Caco-2 (cell line): Measurements from ENCODE around the gene GABRE. TPM values are rescaled to one million over a fixed set of nuclear protein-coding genes. Genes with fewer than 3 reads are reported as not detected.

Experiments
- BruUV-seq: library from RNA; stranded (reverse); fragments of 400-500 nt; replicated peaks from 2 replicates; lab custom pipeline; 2021; lab: Mats Ljungman, UMichigan
- CTCF ChIA-PET: fragments of 300-600 bp; sonication (Branson Sonifier 250); formaldehyde crosslinking; loops from one replicate; lab custom pipeline; 2022; ENCODE audit warnings: antibody characterized with exemption; lab: Charles Lee
- POLR2A ChIA-PET: fragments of 300-600 bp; sonication (Branson Sonifier 250); formaldehyde crosslinking; loops from one replicate; lab custom pipeline; 2022; ENCODE audit warnings: antibody characterized with exemption; lab: Charles Lee
- DNase-seq, 2 experiments: peaks; one replicate each; pipeline versions ENCODE4 v3.0.0 to v3.0.0-alpha.2; 2020 to 2022
- H3K27me3 ChIP-seq: replicated peaks from 2 replicates; pipeline ENCODE4 v1.6.0; 2011; ENCODE audit warnings: low read length; ENCODE audit not compliant: control insufficient read depth, insufficient read depth
- H3K36me3 ChIP-seq: 2 replicates; pipeline ENCODE4 v1.5.1; 2011; ENCODE audit warnings: low read length; ENCODE audit not compliant: control insufficient read depth, insufficient read depth
- H3K4me1 ChIP-seq: fragments of 250-450 bp; sonication (Bioruptor Pico); 2 replicates; pipeline ENCODE4 v1.5.1; 2020; ENCODE audit warnings: mild to moderate bottlenecking
- H3K4me3 ChIP-seq: 2 replicates; pipeline ENCODE4 v1.5.1; 2011; ENCODE audit warnings: low read depth, mild to moderate bottlenecking, control low read depth, low read length
- H3K9me3 ChIP-seq: fragments of 250-450 bp; sonication (Bioruptor Pico); 2 replicates; pipeline ENCODE4 v1.5.1; 2020; ENCODE audit warnings: mild to moderate bottlenecking, moderate library complexity
- H3K27ac Mint-ChIP-seq: one replicate; pipeline ENCODE4 v1.8.0; 2022; ENCODE audit warnings: mixed read lengths; ENCODE audit not compliant: unreplicated experiment
- H3K27me3 Mint-ChIP-seq: one replicate; pipeline ENCODE4 v1.8.0; 2022; ENCODE audit warnings: mixed read lengths; ENCODE audit not compliant: insufficient read depth, unreplicated experiment
- H3K36me3 Mint-ChIP-seq: one replicate; pipeline ENCODE4 v1.8.0; 2022; ENCODE audit warnings: mild to moderate bottlenecking, mixed read lengths; ENCODE audit not compliant: insufficient read depth, unreplicated experiment
- H3K4me1 Mint-ChIP-seq: one replicate; pipeline ENCODE4 v1.8.0; 2022; ENCODE audit warnings: low read depth, mixed read lengths; ENCODE audit not compliant: unreplicated experiment
- H3K4me3 Mint-ChIP-seq: one replicate; pipeline ENCODE4 v1.8.0; 2022; ENCODE audit warnings: mild to moderate bottlenecking, moderate library complexity, mixed read lengths; ENCODE audit not compliant: unreplicated experiment
- H3K9me3 Mint-ChIP-seq: one replicate; pipeline ENCODE4 v1.8.0; 2022; ENCODE audit warnings: mixed read lengths; ENCODE audit not compliant: unreplicated experiment
- CTCF ChIP-seq, 2 experiments: fragments of 200-600 bp in 1 of 2; IDR thresholded peaks; 1 replicate in 1 of 2; 2 replicates in 1 of 2; pipeline versions ENCODE4 v1.5.1 to v1.8.0; 2011 to 2022; ENCODE audit warnings: antibody characterized with exemption in 1 of 2, control low read depth in 1 of 2, inconsistent platforms in 1 of 2, low read depth in 1 of 2, low read length in 1 of 2, mild to moderate bottlenecking in 1 of 2, moderate library complexity in 1 of 2; ENCODE audit not compliant: insufficient read depth in 1 of 2, severe bottlenecking in 1 of 2, unreplicated experiment in 1 of 2
- intact Hi-C: fragments of 100-400 bp; cut with micrococcal nuclease; formaldehyde crosslinking; loops from one replicate; pipeline ENCODE4 v1.10.0; 2022; ENCODE audit not compliant: unreplicated experiment
- total RNA-seq: library from RNA; stranded (reverse); gene quantifications from 2 replicates; pipeline ENCODE4 v1.2.3, GENCODE V29; 2022

GABRE gene
- total RNA-seq, 1 experiment from 2014 or later: 40.4 TPM

GRCh38 chrX:151962034-151962433, 12.4 kb downstream of the GABRE start:
- TF ChIP-seq CTCF (IDR thresholded peaks at IDR 0.05; ENCODE audit: insufficient read depth in 1 of 2, low read depth in 1 of 2, low read length in 1 of 2, severe bottlenecking in 1 of 2, unreplicated experiment in 1 of 2): no peak
- no peak overlapping the region for H3K4me3 Mint-ChIP-seq
- no peak overlapping the region for H3K4me3 ChIP-seq
- H3K27ac Mint-ChIP-seq: no peak overlapping the region
- intact Hi-C loops: no loop called here
- no peaks in the 10 kb centered on the region for H3K4me1 ChIP-seq
- H3K36me3 Mint-ChIP-seq: peaks cover 5% of the 10 kb centered on the region
- H3K36me3 ChIP-seq: no peaks in the 10 kb centered on the region
- no peaks in the 10 kb centered on the region for H3K27me3 Mint-ChIP-seq
- no peak for DNase-seq
- POLR2A ChIA-PET: no interaction called here
- H3K9me3 ChIP-seq: no peaks in the 10 kb centered on the region
- H3K4me1 Mint-ChIP-seq: no peaks in the 10 kb centered on the region
- H3K9me3 Mint-ChIP-seq: no peaks in the 10 kb centered on the region
- CTCF ChIA-PET: no interaction called here
- H3K27me3 ChIP-seq: no peaks in the 10 kb centered on the region
- no TSS peak for BruUV-seq

DNA sequence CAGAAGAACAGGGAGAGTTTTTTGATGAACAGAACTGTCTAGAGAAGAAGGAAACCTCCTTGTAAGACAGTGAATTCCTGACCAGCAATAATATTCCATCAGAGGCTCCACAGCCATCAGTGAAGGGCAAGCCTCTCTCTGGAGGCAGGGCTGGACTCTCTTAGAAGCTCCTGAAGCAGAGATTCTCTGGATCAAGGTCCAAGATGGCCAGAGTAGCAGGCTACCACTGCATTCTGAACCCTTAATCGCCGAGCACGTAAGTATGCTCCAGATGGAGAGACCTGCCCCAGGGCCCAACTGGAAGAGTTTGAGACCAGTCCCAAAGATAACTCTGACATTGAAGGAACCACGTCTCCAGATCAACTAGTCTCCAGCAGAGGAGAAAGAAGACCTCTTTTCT, 16.4 kb downstream of the GABRE start:
- intact Hi-C loops: no loop called here
- H3K9me3 ChIP-seq: no peaks in the 10 kb centered on the region
- peaks cover 5% of the 10 kb centered on the region for H3K36me3 Mint-ChIP-seq
- H3K4me1 ChIP-seq: no peaks in the 10 kb centered on the region
- no peaks in the 10 kb centered on the region for H3K4me1 Mint-ChIP-seq
- H3K36me3 ChIP-seq: no peaks in the 10 kb centered on the region
- no peaks in the 10 kb centered on the region for H3K9me3 Mint-ChIP-seq
- H3K27me3 ChIP-seq: no peaks in the 10 kb centered on the region
- ChIA-PET CTCF (no interaction called here), POLR2A (no interaction called here)
- H3K4me3 ChIP-seq: no peak overlapping the region
- H3K4me3 Mint-ChIP-seq: no peak overlapping the region
- no peak for TF ChIP-seq CTCF (IDR thresholded peaks at IDR 0.05; ENCODE audit: insufficient read depth in 1 of 2, low read depth in 1 of 2, low read length in 1 of 2, severe bottlenecking in 1 of 2, unreplicated experiment in 1 of 2)
- no peak for DNase-seq
- no peak overlapping the region for H3K27ac Mint-ChIP-seq
- no TSS peak for BruUV-seq
- H3K27me3 Mint-ChIP-seq: no peaks in the 10 kb centered on the region

GRCh38 chrX:151954730-151955129, 19.7 kb downstream of the GABRE start:
- CTCF ChIA-PET: no interaction called here
- no TSS peak for BruUV-seq
- no peaks in the 10 kb centered on the region for H3K9me3 ChIP-seq
- Mint-ChIP-seq H3K4me3 (no peak overlapping the region), H3K4me1 (no peaks in the 10 kb centered on the region), H3K36me3 (peaks cover 5% of the 10 kb centered on the region), H3K27me3 (no peaks in the 10 kb centered on the region), H3K27ac (no peak overlapping the region), H3K9me3 (no peaks in the 10 kb centered on the region)
- POLR2A ChIA-PET: no interaction called here
- no peak for DNase-seq
- H3K4me3 ChIP-seq: no peak overlapping the region
- H3K27me3 ChIP-seq: no peaks in the 10 kb centered on the region
- intact Hi-C loops: no loop called here
- no peak for TF ChIP-seq CTCF (IDR thresholded peaks at IDR 0.05; ENCODE audit: insufficient read depth in 1 of 2, low read depth in 1 of 2, low read length in 1 of 2, severe bottlenecking in 1 of 2, unreplicated experiment in 1 of 2)
- no peaks in the 10 kb centered on the region for H3K36me3 ChIP-seq
- H3K4me1 ChIP-seq: no peaks in the 10 kb centered on the region
